NCI-H2029 treated with DMSO at 0.1 percent for 48 hours (cell line): ENCODE data around the gene MTX1.
A peak's percentile ranks its signal among the peaks of the same experiment; 100 is the strongest.
"Not testable (repeated sequence)": the region's sequence is repeated elsewhere in the genome, so short reads cannot be mapped to it uniquely, and the experiment has no call there.

Experiments
- DNase-seq: peaks from one replicate; lab custom pipeline; 2025; lab: John Stamatoyannopoulos, UW

Gene MTX1, protein sequence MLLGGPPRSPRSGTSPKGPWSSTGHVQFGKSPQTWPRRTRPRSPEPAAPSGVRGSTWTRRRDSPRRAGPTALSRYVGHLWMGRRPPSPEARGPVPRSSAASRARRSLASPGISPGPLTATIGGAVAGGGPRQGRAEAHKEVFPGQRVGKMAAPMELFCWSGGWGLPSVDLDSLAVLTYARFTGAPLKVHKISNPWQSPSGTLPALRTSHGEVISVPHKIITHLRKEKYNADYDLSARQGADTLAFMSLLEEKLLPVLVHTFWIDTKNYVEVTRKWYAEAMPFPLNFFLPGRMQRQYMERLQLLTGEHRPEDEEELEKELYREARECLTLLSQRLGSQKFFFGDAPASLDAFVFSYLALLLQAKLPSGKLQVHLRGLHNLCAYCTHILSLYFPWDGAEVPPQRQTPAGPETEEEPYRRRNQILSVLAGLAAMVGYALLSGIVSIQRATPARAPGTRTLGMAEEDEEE

DNA sequence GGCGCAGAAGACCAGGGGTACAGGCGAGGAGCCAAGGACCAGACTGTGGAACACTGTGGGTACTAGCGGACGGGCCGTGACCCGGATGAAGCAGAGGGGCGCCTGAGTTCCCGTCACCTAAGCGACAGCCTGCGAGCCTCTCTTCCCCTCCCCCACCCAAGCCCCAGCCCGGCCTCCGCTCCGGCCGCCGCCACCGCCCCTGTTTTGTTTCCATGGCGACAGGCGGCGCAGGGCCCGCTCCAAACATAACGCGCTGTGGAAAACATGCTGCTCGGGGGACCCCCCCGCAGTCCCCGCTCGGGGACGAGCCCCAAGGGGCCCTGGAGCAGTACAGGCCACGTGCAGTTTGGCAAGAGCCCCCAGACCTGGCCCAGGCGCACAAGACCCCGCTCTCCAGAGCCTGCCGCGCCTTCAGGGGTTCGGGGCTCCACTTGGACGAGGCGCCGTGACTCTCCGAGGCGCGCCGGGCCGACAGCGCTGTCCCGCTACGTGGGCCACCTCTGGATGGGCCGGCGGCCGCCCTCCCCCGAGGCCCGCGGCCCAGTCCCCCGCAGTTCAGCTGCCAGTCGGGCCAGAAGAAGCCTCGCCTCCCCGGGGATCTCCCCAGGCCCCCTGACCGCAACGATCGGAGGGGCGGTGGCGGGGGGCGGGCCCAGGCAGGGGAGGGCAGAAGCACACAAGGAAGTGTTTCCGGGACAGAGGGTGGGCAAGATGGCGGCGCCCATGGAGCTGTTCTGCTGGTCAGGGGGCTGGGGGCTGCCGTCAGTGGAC is at the start of gene MTX1:
MTX1 (plus strand) TSS at position 155 of the 771 bp plus-strand sequence; CDS start at position 265, 110 bp downstream.
- DNase-seq: no peak

DNA sequence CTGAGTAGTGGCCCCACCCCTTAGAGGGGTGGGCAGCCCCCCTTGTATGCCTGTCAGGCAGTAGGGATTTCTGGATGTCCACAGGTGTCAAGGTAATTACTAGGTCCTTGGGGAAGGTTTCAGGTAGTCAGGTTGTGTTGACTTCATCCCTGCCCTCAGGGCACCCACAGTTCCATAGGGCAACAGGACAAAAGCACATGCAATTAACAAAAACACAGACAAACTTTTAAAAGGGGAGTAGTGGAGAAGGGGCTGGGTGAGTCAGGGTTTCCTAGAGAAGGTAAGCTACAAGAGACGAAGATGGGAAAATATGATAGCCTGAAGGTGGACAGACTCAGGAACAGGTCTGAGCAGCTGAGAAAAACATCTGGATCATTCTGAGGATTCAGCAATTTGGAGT is 49.5 kb upstream of the MTX1 start:
- no peak for DNase-seq

DNA sequence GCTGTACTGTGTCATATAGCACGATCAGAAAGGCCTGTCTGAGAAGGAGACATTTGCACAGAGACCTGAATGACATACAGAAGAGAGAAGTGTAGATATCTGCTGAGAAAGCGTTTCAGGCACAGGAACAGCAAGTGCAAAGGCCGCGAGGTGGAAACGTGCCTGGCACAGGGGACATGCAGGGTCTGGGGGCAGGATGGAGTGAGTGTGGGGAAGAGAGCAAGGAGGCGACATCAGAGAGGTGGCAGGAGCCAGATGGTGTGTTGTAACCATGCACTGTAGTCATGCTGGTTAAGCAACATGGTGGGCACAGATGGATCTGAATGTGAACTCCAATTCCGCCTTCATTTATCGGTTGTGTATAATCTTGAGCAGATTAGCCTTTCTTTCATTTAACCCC is 48.4 kb upstream of the MTX1 start:
- no peak for DNase-seq

DNA sequence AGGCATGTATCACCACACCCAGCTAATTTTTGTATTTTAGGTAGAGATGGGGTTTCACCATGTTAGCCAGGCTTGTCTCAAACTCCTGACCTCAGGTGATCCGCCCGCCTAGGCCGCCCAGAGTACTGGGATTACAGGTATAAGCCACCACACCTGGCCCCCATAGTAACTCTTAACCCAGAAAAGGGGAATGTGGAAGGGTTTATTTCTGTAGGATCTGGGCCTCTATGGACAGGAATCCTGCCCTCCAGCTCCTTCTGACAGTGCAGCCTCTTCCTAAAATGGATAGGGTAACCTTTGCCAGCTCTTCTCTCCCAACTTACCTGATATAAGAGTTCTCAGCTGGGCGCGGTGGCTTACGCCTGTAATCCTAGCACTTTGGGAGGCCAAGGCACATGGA is 45.9 kb upstream of the MTX1 start:
- DNase-seq: not testable (repeated sequence)

DNA sequence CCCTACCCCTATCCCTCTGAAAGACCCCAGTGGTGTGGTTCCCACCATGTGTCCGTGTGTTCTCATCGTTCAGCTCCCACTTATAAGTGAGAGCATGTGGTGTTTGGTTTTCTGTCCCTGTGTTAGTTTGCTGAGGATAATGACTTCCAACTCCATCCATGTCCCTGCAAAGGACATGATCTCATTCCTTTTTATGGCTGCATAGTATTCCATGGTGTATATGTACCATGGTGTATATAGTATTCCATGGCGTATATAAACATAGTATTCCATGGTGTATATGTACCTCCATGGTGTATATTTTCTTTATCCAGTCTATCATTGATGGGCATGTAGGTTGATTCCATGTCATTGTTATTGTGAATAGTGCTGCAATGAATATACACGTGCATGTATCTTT is 44.7 kb upstream of the MTX1 start:
- DNase-seq: not testable (repeated sequence)

DNA sequence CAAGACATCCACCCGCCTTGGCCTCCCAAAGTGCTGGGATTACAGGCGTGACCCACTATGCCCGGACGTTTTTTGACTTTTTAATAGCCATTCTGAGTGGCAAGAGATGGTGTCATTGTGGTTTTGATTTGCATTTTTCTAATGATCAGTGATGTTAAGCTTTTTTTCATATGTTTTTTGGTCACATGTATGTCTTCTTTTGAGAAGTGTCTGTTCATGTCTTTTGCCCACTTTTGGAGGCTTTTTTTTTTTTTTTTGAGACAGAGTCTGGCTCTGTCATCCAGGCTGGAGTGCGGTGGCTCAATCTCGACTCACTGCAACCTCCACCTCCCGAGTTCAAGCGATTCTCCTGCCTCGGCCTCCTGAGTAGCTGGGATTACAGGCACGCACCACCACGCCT is 43.9 kb upstream of the MTX1 start:
- not testable (repeated sequence) for DNase-seq

DNA sequence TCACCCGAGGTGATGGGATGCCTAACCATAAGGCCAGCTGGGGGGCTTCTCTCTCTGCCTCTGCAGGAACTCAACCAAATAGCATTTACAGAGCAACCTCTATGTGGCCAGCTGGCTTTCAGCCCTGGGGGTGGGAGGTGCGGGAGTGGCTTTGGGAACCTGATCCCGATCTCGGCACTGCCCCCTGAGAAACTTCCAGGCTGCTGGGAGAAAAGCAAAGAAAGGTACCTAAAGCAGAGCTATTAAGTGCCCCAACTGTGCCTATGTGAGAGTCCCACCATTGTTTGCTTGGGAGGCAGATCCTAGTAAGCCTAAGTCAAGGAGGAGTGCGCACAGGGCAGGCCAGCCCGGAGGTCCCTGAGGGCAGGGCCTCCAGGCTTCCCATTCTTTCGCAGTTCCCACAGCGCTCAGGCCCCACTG is 42.4 kb upstream of the MTX1 start:
- DNase-seq: no peak

DNA sequence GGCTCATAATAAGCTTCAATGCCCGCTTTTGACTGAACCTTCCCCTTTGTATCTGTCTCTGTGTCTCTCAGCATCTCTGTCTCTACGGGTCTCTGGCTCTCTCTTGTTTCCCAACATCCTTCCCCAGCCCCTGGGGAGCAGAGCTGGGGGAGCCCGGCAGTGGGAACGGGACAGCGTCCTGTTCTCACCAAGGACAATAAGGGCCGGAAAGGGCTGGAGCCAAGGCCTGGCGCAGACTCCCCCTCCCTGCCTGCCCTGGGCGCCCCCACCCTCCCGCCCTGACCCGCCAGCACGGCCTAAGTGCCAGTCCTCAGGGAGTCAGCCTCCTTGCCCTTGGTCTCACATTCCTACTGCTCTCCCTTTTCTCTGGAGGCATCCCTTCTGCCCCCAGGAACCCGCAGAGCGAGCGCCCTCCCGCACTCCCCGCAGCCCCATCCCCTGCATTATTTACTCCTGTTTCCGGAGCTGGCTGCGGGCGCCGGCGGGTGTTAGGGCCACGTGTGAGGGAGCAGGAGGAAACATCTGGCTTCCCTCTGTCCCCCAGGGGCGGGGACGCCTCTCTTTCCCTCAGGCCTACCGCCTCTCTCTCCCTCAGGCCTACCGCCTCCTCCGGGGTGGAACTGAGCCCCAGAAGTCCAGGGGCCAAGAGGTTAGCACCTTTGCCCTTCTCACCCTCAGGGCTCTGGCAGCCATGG is 41.9 kb upstream of the MTX1 start:
- no peak for DNase-seq

DNA sequence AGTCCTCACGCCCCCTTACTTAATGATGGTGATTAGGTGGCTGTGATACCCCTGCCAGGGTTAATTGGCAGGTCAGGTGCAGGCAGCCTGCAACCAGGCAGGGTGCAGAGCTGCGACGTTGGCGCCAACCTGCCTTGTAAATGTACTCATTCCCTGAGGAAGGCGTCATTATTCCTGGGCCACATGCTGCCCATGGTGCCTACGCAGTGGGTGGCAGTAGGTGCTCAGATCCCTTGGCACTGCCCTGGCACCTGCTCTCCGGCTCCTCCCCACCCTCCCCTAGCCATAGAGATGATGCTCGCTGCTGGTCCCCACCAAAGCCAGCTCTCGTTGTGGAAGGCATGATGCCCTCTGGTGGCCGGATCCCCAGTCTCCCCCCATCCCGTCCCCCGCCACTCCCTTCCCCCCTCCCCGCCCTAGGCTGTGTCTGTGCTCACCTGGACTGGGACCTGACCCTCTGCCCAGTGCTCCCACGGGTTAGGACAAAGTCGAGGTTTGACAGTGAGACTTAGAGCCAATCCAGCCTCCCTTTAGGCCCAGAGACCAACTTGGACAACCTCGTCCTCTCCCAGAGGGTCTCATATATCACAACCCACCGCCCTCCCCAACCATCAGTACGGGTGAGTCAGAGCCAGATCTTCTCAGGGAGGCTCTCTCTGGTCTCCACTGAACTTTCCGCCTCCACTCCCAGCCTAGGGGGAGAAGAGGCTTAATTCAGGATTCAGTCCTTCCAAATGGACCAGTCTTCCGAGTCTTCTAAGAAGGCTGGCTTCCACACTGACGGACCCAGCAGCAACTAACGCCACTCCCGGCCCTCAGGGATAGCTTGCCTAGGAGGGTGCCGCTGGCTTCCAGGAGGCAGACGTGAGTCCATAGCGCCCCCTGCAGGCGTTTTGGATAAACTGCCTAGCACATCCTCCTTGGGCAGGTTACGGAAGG is 41.1 kb upstream of the MTX1 start:
- DNase-seq: peak; percentile 57

DNA sequence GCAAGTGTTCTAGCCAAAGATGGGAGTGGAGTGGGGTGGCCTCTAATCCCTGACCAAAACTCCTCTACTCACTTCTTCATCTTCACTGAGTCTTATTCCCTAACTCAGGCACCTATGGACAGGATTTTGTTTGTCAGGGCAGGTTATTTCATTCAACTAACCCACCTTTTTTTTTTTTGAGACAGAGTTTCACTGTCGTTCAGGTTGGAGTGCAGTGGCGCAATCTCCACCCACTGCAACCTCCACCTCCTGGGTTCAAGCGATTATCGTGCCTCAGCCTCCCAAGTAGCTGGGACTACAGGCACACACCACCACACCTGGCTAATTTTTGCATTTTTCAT is 40.4 kb upstream of the MTX1 start:
- not testable (repeated sequence) for DNase-seq

DNA sequence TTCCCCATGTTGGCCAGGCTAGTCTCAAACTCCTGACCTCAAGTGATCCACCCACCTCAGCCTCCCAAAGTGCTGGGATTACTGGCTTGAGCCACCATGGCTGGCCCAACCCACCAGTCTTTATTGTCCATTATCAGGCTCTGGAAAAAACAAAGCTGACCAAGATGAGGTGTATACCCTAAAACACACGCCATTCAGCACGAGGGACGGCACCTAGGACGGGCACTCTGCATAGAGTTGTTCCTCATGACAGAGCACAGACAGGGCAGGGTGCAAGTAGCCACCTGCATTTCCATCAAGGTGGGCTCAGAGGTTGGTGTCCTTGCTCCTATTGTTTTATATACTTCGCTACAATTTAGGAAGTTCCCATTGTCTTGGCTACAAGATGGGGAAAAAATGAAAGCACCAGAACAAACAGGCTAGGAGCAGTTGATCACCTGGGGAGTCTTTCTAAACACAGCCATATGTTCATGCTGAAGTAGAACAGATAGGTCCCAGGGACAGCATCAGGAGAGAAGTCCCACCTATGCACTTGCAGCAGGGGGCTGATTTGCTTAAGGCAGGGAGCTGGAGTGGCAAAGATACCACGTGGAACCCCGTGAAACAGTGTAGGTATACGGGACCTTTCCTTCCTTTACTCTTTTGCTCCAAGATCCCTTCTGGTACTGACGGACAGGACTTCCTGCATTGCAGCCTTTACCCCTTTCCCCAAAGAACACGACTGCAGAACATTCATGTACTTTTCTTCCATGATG is 39.9 kb upstream of the MTX1 start:
- no peak for DNase-seq

DNA sequence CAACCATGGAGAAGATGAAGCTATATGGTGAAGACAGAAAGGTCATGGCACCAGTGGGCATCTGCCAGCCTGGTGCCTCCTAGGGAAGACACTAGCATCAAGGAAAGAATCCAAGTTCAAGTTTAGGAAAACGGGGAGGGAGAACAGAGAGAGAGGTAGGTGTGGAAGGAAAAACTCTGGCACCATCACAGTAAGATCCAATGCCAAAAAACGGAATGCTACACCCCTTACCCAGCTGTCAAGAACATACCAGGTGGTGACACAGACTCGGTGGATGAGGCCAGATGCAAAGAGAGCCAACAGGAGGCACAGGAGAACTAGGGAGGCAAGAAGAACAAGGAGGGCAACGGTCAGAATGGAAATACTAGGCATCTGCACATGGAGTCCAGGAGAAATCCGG is 39.0 kb upstream of the MTX1 start:
- DNase-seq: no peak

DNA sequence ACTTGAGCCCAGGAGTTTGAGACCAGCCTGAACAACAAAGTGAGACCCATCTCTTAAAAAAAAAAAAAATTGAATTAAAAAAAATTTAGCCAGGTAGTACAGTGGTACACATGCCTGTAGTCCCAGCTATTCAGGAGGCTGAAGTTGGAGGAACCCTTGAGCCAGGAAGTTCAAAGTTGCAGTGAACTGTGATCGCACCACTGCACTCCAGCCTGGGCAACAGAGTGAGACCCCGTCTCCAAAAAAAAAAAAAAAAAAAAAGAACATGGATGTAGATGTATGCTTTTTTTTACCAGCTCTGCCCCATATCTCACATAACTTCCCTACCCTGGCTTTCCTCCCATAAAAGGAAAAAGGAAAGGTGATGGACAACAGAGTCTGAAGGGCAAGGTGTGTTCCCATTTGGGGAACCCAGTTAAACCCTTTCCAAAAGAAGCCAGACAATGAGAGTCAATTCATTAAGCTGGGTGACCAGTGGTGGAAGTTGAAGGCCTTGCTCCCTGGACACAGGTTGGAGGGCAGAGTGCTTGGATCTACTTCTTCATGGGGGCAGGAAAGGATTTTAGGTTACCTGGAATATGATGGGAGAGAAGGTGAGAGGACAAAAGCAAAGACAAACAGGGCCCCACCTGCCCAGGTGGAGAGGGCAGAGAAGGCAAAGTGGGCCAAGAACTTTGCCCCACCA is 38.3 kb upstream of the MTX1 start:
- DNase-seq: no peak

DNA sequence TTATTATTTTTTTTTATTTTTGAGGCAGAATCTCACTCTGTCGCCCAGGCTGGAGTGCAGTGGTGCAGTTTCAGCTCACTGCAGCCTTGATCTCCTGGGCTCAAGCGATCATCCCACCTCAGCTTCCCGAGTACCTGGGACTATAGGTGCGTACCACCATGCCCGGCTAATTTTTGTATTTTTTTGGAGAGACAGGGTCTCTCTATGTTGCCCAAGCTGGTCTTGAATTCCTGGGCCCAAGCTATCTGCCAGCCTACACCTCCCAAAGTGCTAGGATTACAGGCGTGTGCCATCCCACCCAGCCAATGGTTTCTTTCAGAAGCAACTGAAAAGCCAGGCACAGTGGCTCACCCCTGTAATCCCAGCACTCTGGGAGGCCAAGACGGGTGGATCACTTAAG is 37.7 kb upstream of the MTX1 start:
- DNase-seq: no peak

DNA sequence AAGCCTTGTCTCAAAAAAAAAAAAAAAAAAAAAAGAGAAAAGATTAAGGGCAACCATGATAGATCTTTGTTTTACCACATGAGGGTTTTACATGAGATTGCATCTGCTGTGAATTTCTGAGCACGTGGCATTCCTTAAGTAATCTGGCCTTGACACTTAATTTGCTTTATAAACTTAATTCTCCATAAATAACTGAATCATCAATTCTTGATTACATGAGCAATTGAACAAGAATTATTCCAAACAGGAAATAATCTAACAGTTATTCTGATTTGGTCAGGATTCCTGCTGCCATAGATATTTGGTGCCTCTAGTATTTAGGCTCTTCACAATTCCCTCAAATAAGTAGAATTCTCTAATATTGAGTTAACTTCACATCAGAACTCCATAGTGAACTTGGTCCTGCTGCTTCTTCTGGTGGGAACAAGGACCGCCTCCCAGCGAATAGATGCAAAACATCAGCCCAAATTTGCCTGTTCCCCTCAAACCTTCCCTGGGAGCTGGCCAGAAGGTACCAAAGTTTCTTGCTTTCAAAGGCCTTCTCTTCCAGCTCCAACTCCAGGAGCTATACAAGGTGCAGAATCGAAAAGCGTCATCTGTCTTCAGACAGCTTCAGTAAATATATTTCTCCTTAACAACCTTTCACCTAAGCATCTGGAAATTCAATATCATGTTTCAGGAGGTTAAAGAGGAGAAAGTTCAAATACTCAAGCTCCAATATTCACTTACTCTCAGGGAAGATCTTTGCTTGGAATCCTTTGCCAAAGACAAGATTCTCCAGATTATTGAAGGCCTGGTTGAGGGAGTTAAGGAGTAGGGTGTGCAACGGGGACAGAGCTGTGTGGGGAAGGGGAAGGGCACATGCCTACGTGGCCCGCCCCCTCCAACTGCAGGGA is 36.4 kb upstream of the MTX1 start:
- no peak for DNase-seq

DNA sequence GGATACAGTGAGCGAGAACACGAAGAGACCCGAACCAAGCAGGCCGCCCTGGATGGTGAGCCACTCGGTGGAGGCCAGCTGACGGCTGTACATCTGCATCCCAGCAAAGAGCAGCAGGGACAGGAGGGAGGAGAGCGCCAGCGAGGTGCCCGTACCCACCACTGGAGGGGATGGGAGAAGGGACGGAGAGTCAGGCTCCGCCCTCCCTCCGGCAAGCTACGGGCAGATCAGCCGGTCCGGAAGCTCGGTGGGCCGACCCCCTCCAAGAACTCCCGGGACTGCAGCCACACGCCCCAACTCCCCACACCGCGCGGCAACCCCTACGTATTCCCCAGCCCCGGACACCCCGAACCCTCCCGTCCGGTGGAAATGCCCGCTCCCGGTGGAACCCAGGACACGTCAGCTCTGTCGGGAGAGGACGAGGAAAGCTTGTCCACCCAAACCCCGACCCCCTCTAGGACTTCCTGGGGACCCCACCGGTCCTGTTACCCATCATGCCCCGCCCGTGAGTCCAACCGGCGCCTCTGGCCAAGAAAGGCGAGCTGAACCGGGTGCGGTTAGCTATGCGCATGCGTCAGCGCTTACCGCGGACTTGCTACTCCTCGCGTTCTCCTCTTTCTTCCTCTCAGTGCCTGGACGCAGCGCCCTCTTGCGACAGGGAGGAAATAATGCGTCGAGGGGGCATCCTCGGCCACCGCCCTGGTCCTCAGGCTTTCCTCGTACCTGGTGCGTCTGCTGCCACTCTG is 35.6 kb upstream of the MTX1 start, which contains the start of gene KRTCAP2:
KRTCAP2 (minus strand) TSS at position 573 of the 746 bp plus-strand sequence; CDS start at position 493, 80 bp downstream.
- peak; percentile 88 for DNase-seq

DNA sequence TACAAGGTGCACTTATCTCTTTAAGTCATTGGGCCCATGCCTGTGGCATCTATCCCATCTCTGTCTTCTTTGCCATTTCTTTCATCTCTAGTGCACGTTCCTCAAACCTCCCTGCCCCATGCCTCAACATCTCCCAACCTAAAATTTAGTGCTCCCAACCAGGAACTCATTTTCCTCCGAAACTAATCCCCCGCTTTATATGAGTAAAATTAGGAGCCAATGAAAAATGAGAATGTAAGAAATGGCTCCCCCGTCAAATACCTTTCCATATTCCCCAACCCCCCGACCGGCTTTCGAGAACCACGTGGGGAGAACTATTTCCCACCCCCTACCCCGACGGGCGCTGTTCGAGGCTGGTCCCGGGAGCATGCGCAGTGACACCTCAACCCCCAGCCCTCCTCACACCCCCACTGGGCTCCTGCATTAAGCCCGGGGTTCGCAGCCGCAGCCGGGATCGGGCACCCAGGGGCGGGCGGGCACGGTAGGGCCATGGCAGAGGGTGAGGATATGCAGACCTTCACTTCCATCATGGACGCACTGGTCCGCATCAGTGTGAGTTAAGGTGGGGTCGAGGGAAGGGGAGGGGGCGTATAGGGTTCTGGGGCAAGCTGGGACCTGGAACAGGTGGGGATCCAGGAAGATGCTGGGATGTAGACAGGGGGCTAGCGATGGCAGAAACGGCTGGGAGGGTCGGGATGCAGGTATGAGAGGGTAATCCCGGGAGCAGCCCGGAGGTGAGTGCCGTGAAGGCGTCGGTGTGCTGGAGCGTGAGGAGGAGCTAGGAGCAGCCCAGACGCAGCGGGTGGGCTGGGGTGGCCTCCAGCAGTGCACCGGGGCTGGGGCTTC is 34.8 kb upstream of the MTX1 start, which contains the start of gene TRIM46:
TRIM46 (plus strand) TSS at position 372 of the 846 bp plus-strand sequence; CDS start at position 490, 118 bp downstream.
- no peak for DNase-seq
